NT2/D1 (cell line): Measurements from ENCODE around the gene PLPP1.

Experiments
- SUZ12 ChIP-seq: IDR thresholded peaks from 2 replicates; pipeline ENCODE4 v1.6.1; 2011; ENCODE audit not compliant: insufficient read length, insufficient read depth; ENCODE audit errors: extremely low read depth
- YY1 ChIP-seq: IDR thresholded peaks from 2 replicates; pipeline ENCODE4 v1.6.1; 2011; ENCODE audit not compliant: insufficient read length, insufficient read depth
- ZNF274 ChIP-seq: IDR thresholded peaks from 2 replicates; pipeline ENCODE4 v1.6.1; 2011; ENCODE audit warnings: mild to moderate bottlenecking, low read depth, low read length

DNA sequence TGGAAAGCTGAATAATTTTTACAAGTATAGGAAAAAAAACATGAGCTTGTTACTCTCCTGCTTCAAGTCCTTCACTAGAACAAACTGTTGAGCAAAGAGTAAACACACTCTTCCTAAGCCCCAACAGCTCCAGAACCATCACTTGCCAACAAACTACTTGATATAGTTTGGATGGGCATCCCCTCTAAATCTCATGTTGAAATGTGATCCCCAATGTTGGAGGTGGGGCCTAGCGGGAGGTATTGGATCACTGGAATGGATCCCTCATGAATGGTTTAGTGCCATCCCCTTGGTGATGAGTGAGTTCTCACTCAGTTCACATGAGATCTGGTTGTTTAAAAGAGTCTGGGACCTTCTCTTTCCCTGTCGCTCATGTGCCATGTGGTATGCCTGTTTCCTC is 82.8 kb downstream of the PLPP1 start:
- no peak for TF ChIP-seq ZNF274
- TF ChIP-seq YY1: no peak
- no peak for TF ChIP-seq SUZ12
